Stimulated activated CD4-positive, alpha-beta T cell treated with anti-CD3 and anti-CD28 coated beads, TNF-alpha, amount 100 ng/mL, for 48 hours (primary cell): ENCODE data around the gene PAM16.

Experiments
- DNase-seq, 3 donors: peaks; one replicate each; pipeline ENCODE4 v3.0.0-alpha.2; 2020; ENCODE audit warnings: low read depth in 3 of 3

Gene PAM16

DNA sequence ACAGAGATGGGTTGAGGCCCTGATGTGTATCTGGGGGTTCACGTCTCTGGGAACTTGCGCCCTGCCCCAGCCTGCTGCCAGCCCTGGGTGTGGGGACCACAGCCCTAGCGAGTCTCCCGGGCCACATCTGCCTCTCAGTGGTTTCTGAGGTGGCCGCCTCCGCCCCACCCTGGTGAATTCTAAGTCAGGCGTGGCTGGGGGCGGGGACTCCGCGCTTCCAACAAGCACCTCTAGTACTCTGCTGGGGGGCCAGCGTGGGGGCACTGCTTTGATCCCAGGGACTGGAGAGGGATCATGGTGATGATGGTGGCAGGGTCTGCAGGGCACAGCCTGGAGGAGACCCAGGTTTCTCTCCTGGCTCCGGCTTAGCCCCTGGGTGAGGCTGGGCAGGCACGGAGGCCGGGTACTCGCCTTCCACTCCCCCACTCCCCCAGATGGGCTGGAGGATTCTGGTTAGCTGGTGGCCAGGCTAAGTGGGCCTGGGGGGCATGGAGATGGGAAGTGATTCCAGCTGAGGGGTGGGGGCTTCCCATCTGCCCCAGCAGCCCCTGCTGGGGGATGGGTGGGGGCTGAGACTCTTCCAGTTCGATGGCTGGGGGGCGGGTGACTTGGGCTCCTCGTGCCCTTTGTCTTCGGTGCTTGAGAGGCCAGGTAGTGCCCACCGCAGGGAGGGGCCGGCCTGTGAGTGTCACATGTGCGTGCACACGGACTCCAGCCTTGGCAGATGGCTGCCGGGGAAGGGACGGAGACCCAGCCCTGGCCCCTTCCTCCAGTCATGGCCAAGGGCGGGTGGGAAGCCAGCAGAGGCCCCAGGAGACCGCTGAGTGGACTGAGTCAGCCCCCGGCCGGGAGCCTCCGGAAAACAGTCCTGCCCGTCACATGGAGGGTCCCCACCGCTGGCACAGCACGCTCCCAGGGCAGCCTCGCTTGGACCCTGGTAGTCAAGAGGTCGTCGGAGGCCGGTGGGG, 31.4 kb downstream of the PAM16 start:
- peak in 1 of 3 donors; percentile 31 for DNase-seq

DNA sequence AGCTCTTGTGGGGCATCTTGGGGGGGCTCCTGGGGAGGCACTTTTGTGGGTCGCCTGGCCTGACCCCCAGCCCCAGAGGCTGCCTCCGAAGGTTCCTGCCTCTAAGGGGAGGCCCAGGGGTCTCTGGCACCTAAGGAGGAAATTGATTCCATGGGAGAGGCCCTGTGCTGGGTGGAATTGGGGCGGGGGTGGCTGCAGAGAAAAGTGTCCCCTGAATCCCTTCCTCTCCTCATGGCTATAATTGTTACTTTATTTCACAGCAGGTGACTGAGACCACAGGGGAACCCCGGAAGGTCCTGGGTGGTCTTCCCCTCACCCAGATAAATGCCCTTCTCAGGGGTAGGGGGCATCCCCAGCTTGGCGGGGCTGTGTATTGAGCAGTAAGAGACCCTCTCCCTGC, 32.2 kb downstream of the PAM16 start:
- DNase-seq = no peak

DNA sequence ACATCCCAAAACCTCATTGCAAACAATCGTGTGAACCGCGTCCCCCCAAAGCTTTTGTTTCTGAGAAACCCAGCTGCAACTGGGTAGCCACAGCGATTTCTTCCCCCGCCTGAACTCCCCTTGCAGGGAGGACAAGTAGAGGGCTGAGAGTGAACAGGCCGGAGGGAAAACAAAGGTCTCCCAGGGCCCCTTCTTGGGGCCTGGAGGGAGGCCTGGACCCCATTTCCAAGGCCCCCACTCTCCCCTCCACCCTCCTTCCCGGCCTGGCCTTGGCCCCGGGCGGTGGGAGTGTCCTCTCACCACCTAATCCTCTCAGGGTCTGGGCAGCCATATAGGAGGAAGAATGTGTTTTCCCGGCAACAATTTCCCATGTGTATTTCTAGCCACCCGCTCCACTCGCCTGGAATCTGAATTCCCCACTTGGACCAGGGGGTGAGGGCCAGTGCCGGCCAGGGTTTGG, 32.6 kb downstream of the PAM16 start:
- no peak for DNase-seq

DNA sequence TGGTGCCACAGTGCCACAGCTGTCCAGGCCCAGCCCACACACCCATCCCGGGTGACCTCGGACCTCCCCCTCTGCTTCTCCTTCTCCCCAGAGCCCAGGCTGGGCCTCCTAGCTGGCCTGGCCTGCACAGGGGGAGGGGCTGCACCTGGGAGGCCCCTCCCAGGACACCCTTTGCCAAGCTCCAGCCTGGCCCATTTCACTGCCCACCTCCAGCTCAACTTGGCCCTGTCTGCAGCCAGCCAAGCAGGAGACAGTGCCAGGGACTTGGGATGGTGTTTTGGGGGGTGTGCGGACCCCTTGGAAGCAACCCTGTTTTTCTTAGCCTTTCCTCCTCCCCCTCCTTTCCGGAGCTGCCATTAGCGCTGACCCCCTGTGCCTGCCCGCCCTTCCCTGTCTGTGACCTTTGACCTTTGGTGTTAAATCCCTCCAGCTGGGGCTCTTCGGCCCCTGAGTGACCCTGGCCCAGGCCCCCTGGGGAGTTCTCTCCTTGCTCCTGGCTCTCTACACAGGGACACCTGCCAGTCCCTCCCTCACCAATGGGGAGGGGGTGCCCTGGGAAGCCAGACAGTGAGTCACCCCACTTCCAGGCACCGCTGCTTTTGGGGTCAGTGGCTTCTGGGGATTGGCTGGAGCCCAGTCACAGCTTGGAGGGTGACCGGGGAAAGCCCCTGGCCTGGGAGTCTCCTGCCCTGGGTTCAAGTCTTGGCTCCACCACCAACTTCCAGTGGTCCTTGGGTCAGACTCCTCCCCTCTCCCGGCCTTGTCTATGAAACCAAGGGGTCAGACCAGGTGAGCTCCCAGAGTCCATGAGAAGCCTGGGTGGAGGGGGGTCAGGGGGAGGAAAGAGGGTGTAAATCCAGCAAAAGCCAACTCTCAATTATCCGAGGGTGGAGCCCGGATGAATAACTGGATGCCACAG, 33.3 kb downstream of the PAM16 start:
- DNase-seq = no peak

DNA sequence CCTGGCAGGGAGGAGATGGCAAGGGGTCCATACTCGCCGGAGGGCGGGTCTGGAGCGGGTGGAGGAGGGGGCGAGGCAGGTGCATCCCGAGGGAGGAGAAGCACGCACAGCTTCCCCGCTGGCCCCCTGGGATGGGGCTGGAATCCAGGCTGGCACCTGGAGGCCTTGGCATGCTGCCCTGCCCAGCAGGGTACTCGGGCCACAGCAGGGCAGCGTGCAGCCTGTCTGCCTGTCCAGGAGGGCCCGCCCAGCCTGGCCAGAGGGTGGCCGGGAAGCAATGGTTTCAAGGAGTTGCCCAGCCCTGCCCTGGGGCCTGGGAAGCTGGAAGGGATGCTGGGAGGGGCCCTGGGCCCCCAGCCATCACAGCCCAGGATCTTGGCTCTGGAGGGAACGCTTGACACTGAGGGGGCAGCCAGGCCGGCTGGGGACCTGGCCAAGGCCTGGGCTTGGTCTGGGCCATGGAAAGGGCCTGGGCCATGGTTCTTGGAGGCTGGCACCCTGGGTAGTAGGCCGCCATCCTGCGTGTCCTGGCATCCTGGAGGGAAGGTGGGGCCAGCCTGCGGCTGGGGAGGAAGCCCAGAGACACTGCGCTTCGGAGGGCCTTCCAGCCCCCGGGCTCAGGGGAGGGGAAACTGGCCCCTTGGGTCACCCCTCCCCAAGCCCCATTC, 34.1 kb downstream of the PAM16 start:
- no peak for DNase-seq

DNA sequence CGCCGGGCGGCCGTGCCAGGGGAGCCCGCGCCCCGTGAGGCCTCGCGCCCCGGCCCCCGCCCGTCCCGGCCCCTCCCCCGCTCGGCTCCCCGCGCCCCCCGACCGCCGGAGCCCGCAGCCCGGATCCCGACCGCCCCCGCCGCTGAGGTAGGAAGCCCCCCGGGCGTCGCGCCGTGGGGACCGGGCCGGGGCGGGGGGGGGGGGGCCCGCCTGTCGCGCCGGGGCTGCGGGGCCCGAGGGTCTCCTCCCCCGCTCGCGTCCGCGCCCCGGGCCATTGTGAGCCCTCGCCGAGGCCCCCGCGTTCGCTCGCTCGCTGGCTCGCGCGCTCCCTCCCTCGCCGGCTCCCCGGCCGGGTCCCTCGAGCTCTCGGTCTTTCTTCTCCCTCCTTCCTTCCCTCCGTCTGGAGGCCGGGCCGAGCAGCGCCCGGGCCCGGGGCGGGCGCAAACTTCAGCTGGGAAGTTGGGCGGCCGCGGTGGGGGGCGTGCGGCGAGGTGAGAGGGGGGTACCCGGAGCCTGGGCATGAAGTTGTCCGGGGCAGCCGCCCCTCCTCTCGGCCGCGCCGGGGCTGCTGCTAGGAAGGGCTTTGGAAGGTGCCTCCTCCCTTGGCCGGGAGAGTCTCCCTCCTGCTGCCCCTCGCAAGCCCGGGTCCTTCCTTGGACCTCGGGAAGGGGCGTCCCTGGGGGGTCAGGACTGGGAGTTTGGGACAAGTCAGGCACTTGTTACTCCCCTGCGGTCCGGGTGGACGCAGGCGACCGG, 34.8 kb downstream of the PAM16 start:
- DNase-seq = no peak

DNA sequence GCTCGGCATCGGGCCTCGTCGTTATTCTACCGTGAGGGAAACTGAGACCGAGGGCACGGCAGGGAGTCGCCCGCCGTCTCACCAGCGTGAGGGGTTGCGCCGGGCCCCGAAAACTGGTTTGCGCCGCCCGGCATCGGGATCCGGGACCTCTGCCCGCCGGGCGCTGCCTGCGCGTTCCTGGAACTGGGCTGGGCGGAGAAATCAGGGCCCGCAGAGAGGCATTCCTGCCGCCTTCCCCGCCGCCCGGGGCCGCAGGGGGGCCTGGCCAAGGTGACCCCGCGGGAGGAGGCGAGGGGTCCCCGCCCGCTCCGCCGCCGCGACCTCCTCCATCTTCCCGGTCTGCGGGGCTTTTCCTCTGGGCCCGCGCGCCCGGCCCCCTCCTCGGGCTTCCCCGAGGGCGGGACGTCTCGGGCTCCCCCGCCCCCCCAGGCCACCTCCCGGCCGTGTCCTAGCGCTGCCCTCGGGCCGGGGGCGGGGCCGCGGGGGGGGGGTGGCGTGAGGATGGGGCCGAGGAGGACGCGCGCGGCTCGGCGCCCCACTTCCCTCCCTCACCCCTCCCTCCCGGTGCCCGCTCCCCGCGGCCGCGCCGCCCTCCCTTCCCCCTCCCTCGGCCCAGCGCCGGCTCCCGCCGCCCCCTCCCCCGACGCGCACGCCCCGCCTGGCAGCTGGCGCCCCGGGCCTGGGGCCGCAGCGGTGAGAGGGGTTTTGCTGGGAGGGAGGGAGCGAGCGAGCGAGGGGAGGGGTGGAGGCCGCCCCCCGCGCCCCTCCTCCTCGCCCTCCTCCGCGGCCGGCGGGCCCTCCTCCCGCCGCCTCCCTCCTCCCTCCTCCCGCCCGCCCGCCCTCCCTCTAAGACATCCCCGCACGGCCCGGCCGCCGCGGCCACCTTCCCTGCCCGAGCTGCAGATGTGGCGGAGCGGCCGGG, 35.7 kb downstream of the PAM16 start, which contains the start of gene GLIS2:
GLIS2 (plus strand) TSS at position 882 of the 922 bp plus-strand sequence. CDS start 16,214 bp downstream, outside the sequence.
- DNase-seq = no peak

DNA sequence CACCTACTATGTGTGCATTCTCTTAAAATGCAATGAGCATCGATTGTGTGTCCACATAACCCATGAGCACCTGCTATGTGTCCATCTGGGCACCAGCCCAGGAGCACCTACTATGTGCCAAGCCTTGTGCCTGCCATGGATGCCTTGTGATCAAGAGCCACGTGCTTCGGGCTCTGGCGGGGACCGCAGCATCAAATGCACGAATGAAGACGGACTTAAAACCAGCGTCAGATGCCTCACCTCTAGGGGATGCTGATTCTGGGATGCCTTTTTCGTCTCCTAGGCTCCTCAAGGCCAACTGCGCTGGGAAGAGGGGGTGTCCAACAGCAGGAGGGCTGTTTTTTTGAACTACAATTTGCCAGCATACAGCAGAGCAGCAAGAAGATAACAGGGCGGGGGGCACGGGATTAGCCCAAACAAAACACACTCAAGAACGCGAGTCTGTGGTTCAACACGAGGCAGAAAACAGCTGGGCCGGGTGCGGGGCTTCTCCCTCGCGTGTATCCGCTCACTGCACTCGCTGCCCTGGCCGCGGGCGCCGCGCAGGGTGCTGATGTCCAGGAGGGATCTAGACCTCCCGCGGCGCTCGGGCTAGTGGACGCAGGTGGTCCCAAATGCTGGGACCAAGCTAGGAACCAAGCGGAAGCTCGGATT, 36.5 kb downstream of the PAM16 start:
- DNase-seq = no peak

DNA sequence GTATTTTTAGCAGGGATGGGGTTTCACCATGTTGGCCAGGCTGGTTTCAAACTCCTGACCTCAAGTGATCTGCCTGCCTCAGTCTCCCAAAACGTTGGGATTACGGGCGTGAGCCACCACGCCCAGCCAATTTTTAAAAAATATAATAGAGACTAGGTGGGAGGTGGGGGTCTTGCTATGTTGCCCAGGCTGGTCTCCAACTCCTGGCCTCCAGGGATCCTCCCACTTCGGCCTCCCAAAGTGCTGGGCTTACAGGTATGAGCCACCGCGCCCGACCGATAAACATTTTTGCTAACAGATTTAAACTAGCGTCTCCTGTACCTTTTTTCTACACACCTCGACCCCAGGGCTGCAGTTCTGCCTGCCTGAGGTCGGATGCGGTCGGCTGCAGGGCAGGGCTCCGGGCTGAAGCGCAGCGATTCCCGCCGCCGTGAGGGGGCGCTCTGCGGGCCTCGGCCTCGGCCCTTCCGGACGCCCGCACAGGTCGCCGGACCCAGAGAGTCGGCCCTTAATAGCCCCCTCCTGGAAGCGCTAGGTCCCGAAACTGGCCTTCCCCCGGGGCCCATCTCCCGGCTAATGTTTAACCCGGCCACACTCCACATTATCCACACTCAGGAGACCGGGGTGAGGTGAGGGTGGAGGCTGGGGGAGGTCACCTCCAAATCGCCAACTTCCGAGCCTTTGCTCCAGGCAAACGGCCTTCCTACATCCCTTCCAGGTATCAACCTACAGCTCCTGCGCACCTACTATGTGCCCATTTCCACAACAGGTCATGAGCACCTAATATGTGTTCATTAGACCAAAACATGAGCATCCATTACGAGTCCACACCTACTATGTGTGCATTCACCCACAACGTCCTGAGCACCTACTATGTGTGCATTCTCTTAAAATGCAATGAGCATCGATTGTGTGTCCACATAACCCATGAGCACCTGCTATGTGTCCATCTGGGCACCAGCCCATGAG, 37.3 kb downstream of the PAM16 start:
- DNase-seq = no peak

DNA sequence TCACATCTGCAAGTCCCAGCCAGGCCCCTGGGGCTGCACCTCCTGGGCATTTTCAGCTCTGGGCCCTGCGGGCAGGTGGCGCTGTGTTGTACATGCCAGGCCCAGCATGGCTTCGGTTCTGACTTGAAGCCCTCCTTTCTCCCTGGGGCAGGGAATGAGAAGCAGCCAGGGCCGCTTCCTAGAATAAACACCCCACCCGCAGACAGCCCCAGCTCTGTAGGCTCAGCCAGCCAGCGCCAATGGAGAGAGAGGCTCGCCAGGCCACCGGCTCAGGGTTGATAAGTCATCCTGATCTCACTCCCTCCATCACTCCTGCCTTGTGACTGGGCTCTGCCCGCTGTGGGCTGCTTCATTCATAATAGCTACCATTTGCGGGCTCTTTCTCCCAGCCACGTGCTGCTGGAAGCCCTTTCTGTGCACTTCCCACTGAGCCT, 41.3 kb downstream of the PAM16 start:
- peak in 1 of 3 donors; percentile 31 for DNase-seq

DNA sequence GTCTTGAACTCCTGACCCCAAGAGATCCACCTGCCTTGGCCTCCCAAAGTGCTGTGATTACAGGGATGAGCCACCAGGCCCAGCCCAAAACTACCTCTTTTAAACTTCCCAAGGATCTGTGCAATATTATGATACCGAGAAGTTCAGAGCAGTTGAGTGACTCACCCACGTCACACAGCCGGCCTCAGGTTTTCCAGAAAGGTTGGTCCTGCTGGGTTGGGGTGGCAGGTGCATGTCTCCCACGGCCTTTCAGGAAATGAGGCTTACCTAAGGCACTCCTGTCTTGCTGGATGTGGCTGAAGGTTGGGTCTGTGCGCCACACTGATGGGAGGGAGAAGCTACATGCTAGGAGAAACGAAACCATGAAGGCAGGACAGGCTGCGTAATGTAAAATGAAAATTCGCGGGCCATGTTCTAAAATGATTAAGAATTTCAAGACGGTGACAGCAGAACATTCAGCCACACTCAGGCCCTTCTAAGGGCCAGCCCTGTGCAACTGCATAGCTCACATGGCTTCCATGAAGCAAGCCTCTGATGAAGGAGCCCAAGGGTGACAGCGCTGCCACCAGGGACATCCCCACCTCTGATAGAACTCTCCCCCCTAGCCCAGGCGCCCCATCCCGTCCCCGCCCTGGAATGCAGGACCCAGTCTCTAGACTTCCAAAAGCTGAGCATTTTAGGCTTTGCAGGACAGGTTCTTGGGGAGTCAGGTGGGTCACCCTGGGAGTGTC, 41.9 kb downstream of the PAM16 start:
- no peak for DNase-seq

DNA sequence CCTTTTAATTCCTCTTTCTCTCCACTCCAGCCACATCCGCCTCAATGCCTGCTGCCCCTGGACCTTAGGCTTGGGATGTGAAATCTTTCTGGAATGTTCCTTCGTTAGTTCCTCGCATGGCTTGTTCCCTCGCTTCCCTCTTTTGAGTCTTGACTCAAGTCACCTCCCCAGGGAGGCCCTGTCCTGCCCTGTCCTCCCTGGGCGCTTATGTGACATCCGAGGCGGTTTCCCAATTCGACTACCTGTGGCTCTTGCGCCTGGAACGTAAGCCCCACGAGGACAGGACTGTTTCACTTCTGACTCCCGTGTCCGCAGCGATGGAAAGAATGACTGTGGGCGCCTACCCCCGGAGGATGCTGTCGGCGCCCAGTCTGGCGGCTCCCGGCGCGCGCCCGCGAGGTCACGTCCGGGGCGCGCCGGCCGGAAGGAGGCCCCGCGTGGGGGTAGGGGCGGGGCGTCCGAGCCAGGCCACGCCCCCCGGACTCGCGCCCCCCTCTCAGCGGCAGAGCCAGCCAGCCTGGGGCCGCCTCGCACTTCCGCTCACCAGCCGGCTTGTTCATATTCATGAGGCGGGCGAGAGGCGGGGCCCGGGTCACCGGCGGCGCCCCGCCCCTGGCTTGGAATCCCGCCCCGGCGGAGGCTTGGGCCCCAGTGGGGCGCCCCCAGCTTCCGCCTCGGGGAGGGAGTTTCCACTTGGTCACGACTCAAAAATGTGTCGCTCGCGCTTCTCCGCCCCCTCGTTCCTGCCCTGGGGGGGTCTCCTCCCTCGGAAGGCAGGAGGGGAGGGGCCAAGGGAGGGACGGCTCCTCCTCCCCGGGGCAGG, 43.7 kb downstream of the PAM16 start:
- DNase-seq = peak; percentile 84 to 94 (median 93)

DNA sequence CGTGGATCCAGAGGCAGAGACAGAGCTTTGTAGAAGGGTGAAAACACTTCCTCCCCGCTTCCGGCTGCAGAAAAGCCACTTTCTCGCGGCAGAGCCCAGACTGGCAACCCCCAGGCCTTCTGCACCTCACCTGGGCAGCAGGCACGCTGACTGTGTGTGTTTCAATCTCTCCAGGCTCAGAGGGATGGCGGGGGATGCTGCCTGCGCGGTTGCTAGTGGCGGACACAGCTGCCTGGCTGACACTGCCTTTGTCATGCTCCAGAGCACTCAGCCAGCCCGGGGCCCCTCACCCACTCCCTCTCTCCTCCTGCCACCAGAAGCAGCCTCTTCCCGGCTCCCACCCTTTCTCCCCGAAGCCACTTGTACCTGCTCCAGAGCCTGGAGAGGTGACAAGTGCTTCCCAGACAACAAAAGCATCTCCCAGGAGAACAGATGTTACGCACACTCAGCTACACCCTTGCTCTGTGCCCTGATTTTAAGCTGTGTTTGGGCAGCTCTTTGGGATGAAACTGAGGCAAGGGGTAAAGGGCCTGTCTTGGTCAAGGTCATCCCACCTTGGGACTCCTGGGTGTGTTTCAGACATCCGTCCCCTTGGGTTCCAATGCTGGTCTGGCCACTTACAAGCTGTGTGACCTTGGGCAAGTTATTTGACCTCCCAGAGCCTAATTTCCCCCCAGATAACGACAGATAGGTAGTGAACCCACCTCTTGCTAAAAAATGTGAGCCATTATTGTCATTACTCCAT, 44.5 kb downstream of the PAM16 start:
- DNase-seq = no peak

DNA sequence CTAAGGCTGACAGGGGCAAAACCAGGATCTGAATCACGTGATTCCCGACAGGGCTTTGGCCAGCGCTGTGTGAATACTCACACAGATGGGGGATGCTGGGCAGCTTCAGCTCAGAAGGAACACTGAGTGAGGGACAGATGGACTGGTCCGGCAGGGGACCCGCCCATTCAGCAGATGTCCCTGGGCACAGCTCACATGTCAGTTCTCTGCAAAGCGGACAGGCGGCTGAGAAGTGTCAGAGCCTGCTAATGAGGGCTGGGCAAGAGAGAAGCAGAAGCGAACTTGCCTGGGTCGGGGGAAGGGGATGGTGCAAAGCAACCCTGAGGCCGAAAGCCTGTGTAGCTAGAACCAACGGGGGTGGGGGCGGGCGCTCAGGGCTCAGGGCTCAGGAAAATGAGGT, 47.1 kb downstream of the PAM16 start:
- DNase-seq = no peak

DNA sequence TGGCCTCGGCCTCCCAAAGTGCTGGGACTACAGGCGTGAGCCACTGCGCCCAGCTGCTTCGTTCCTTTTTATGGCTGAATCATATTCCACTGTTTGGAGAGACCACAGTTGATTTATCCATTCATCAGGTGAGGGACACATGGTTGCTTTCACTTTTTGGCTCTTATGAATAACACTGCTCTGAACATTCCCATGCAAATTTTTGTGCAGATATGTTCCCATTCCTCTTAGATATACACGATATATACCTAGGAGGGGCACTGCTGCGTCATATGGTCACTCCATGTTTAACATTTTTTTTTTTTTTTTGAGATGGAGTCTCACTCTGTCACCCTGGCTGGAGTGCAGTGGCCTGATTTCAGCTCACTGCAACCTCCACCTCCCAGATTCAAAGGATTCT, 49.2 kb downstream of the PAM16 start:
- no peak for DNase-seq

DNA sequence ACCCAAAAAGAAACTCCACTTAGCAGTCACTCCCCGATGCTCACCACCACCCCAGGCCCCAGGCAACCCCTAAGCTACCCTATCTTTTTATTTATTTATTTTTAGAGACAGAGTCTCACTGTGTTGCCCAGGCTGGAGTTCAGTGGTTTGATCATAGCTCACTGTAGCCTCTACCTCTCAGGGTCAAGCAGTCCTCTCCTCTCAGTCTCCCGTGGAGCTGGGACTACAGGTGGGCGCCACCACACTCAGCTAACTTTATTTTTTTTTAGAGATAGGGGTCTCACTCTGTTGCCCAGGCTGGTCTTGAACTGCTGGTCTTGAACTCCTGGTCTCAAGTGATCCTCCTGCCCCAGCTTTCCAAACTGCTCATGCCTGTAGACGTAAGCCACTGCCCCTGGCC, 49.9 kb downstream of the PAM16 start:
- no peak for DNase-seq
